Measurements from ENCODE around the gene MAPK12.

MAPK12 gene

GRCh38 chr22:50299785-50300619, 38.5 kb upstream of the MAPK12 start:
- Histone ChIP-seq H3K4me3 (peak overlapping the region; percentile 96), H3K27ac (peak overlapping the region; percentile 83 to 98)
- TF ChIP-seq, protein P1, sequence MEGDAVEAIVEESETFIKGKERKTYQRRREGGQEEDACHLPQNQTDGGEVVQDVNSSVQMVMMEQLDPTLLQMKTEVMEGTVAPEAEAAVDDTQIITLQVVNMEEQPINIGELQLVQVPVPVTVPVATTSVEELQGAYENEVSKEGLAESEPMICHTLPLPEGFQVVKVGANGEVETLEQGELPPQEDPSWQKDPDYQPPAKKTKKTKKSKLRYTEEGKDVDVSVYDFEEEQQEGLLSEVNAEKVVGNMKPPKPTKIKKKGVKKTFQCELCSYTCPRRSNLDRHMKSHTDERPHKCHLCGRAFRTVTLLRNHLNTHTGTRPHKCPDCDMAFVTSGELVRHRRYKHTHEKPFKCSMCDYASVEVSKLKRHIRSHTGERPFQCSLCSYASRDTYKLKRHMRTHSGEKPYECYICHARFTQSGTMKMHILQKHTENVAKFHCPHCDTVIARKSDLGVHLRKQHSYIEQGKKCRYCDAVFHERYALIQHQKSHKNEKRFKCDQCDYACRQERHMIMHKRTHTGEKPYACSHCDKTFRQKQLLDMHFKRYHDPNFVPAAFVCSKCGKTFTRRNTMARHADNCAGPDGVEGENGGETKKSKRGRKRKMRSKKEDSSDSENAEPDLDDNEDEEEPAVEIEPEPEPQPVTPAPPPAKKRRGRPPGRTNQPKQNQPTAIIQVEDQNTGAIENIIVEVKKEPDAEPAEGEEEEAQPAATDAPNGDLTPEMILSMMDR (IDR thresholded peaks at IDR 0.05): no peak
- DNase-seq (ENCODE audit: low spot score): no peak

GRCh38 chr22:50298937-50299784, 37.7 kb upstream of the MAPK12 start:
- TF ChIP-seq, protein P1 (IDR thresholded peaks at IDR 0.05): no peak
- Histone ChIP-seq H3K4me3 (peak overlapping the region; percentile 96), H3K27ac (peak overlapping the region; percentile 83 to 98)
- no peak for DNase-seq (ENCODE audit: low spot score)

DNA sequence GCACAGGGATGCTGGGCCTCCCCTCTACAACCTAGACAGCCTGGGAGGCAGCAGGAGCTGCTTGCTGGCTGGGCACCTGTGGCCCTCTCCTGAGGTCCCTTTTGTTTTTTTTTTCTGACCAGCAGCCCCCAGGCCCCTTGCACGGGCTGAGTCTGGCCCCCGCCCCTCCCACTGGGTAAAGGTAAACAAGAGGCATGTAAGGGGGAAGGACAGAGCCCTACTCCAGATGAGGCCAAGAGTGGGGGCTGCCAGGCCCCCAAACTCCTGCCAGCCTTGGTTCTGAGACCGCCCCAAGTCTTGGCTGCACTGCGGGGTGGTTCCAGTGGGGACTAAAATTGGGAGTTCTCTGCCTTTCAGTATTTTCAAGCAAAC, 36.8 kb upstream of the MAPK12 start:
- H3K27ac ChIP-seq: peak overlapping the region; percentile 35 to 98

DNA sequence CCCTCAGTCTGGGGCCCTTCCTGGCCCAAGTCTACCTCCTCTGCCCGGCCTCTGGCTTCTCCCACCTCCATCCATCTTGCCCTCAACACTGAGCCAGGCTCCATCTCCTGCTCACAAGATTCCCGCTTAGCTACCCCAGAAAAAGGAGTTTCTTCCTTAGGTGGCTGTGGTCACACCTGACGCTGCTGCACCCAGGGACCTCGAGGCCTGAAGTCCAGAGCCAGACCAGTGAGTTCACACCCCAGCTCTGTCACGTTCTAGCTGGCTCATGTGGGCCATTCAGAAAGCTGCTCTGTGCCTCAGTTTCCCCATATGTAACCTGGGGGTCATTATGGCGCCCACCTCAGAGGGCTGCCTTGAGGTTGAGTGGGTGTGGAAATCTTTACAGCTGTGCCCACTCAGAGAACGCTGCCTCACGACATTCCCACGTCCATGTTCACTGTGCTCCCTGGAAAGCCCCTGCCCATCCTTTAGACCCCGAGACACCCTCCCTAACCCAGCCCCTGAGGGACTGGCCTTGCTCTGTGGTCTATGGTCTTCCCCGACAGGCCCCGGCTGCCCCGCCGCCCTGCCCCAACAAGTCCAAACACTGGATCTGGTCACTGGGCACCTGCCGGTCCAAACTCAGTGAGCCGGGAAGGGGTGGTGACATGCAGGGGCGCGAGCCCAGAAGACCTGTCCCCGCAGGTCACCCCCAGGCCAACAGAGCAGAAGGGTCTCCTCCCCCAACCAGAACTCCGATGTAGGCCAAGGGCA, 36.2 kb upstream of the MAPK12 start:
- H3K27ac ChIP-seq: peak overlapping the region; percentile 35 to 98
- TF ChIP-seq, protein P1 (IDR thresholded peaks at IDR 0.05): no peak
- no peak for DNase-seq (ENCODE audit: low spot score)
- H3K4me3 ChIP-seq: peak overlapping the region; percentile 13

More for the DNA sequence above, 36.8 kb upstream of the MAPK12 start:
- no peak overlapping the region for H3K4me3 ChIP-seq
- DNase-seq (ENCODE audit: low spot score): no peak
- TF ChIP-seq, protein P1 (IDR thresholded peaks at IDR 0.05): no peak

- peak overlapping the region; percentile 13 for H3K4me3 ChIP-seq
- TF ChIP-seq, protein P1 (IDR thresholded peaks at IDR 0.05): no peak
- peak overlapping the region; percentile 35 to 98 for H3K27ac ChIP-seq
- DNase-seq (ENCODE audit: low spot score): no peak
Measured at GRCh38 chr22:50296658-50297490, 35.4 kb upstream of the MAPK12 start.

DNA sequence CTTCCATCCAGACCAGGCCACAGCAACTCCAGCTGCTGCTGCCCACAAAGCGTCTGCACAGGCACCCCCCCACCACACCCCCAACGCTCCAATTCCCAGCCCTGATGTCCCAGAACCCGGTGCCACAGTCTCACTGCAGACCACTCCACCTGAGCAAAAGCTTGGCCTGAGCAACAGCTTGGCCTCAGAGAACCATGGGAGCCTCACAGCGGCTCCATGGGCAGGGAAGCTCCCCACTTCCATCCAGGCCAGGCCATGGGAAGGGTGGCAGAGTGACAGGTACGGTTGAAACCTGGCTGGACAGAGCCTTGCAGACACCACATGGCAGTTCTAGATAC, 32.8 kb upstream of the MAPK12 start:
- Histone ChIP-seq H3K27ac (peak overlapping the region; percentile 76 to 94), H3K4me3 (peak overlapping the region; percentile 64)
- TF ChIP-seq, protein P1 (IDR thresholded peaks at IDR 0.05): no peak
- DNase-seq (ENCODE audit: low spot score): no peak

All from coronary artery (tissue), 2 donors.